NCI-H2196 (cell line): ENCODE measurements around the gene SLC35G6.
"Not testable (repeated sequence)": the region's sequence is repeated elsewhere in the genome, so short reads cannot be mapped to it uniquely, and the experiment has no call there.

ENCODE experiments used
- DNase-seq: peaks from one replicate; lab custom pipeline; 2025; ENCODE audit not compliant: unreplicated experiment; lab: John Stamatoyannopoulos, UW

The SLC35G6 gene

GRCh38 chr17:7478276-7479212 lies 2.7 kb upstream of the SLC35G6 start:
- DNase-seq = no peak

- DNase-seq = peak; percentile 19
These were observed 1.8 kb upstream of the SLC35G6 start, which contains the start of gene ZBTB4 for GRCh38 chr17:7479213-7480088. TSS of gene ZBTB4 (minus strand) at chr17:7479631. CDS start at chr17:7466801, 12,830 bp downstream.

- DNase-seq = no peak
These were observed 1.2 kb upstream of the SLC35G6 start for GRCh38 chr17:7480089-7480384.

GRCh38 chr17:7481842-7482741 lies 846 bp downstream of the SLC35G6 start:
- not testable (repeated sequence) for DNase-seq

- not testable (repeated sequence) for DNase-seq
These were observed 1.5 kb downstream of the SLC35G6 start for GRCh38 chr17:7482742-7483088.

GRCh38 chr17:7483255-7484066 lies 2.2 kb downstream of the SLC35G6 start:
- peak; percentile 89 for DNase-seq

- DNase-seq = peak; percentile 92
These were observed 3.0 kb downstream of the SLC35G6 start, which contains the start of gene POLR2A for GRCh38 chr17:7484067-7484918. TSS of gene POLR2A (plus strand) at chr17:7484366.

- DNase-seq = no peak
These were observed 3.7 kb downstream of the SLC35G6 start for GRCh38 chr17:7484919-7485377.

GRCh38 chr17:7486181-7486580 lies 4.9 kb downstream of the SLC35G6 start:
- no peak for DNase-seq

- no peak for DNase-seq
These were observed 8.9 kb downstream of the SLC35G6 start for GRCh38 chr17:7490144-7490543.

- no peak for DNase-seq
These were observed 10.3 kb downstream of the SLC35G6 start for GRCh38 chr17:7491583-7491982.

- no peak for DNase-seq
These were observed 12.7 kb downstream of the SLC35G6 start for GRCh38 chr17:7493941-7494340.

GRCh38 chr17:7495906-7496434 lies 14.7 kb downstream of the SLC35G6 start:
- no peak for DNase-seq

- DNase-seq = no peak
These were observed 15.4 kb downstream of the SLC35G6 start for GRCh38 chr17:7496470-7497183.

GRCh38 chr17:7497228-7497627 lies 16.0 kb downstream of the SLC35G6 start:
- no peak for DNase-seq

GRCh38 chr17:7497636-7498035 lies 16.4 kb downstream of the SLC35G6 start:
- DNase-seq = no peak

- DNase-seq = no peak
These were observed 17.9 kb downstream of the SLC35G6 start for GRCh38 chr17:7499161-7499560.

GRCh38 chr17:7501729-7502128 lies 20.5 kb downstream of the SLC35G6 start:
- DNase-seq = no peak
